H1 (cell line): ENCODE measurements around the gene RASAL2. TPM values are rescaled to one million over a fixed set of nuclear protein-coding genes. Genes with fewer than 3 reads are reported as not detected.

ENCODE experiments used
- CTCF ChIA-PET: fragments of 300-600 bp; sonication (Branson Sonifier 250); formaldehyde crosslinking; loops from one replicate; lab custom pipeline; 2021; ENCODE audit not compliant: partially characterized antibody; lab: Charles Lee
- POLR2A ChIA-PET: fragments of 300-600 bp; sonication (Branson Sonifier 250); formaldehyde crosslinking; loops from one replicate; lab custom pipeline; 2021; ENCODE audit warnings: inconsistent platforms; ENCODE audit not compliant: partially characterized antibody; lab: Charles Lee
- DNase-seq, 2 experiments: peaks; one replicate each; pipeline versions ENCODE4 v3.0.0 to v3.0.0-alpha.2; 2010 to 2022; ENCODE audit warnings: low spot score in 2 of 2, low read depth in 1 of 2, mixed read lengths in 1 of 2
- FAIRE-seq: peaks from 2 replicates; lab custom pipeline; 2011; peaks lifted over from hg19 to GRCh38; lab: Jason Lieb, UNC
- H2AFZ ChIP-seq: 2 replicates; pipeline ENCODE4 v1.8.1; 2012; ENCODE audit warnings: low read length, inconsistent platforms
- H2AK5ac ChIP-seq: 2 replicates; pipeline ENCODE4 v1.6.1; 2013; ENCODE audit warnings: low read depth, low read length
- H2BK120ac ChIP-seq: replicated peaks from 2 replicates; pipeline ENCODE3; 2013; ENCODE audit warnings: low read depth, low read length, inconsistent platforms
- H2BK12ac ChIP-seq: 2 replicates; pipeline ENCODE4 v1.6.1; 2013; ENCODE audit warnings: low read depth, low read length
- H2BK15ac ChIP-seq: 2 replicates; pipeline ENCODE4 v1.6.1; 2013; ENCODE audit warnings: low read length
- H2BK20ac ChIP-seq: 2 replicates; pipeline ENCODE4 v1.6.1; 2013; ENCODE audit warnings: low read length
- H2BK5ac ChIP-seq: 2 replicates; pipeline ENCODE4 v1.6.1; 2013; ENCODE audit warnings: low read depth, low read length
- H3K14ac ChIP-seq: 2 replicates; pipeline ENCODE4 v1.6.1; 2013; ENCODE audit warnings: inconsistent platforms; ENCODE audit not compliant: insufficient read length
- H3K18ac ChIP-seq: 2 replicates; pipeline ENCODE4 v1.6.1; 2013; ENCODE audit warnings: low read length; ENCODE audit errors: extremely low read depth
- H3K23ac ChIP-seq: 2 replicates; pipeline ENCODE4 v1.6.1; 2013; ENCODE audit warnings: inconsistent platforms; ENCODE audit not compliant: insufficient read length
- H3K23me2 ChIP-seq: 2 replicates; pipeline ENCODE4 v1.6.1; 2013; ENCODE audit warnings: low read depth, low read length
- H3K27ac ChIP-seq: 2 replicates; pipeline ENCODE4 v1.6.1; 2011; ENCODE audit warnings: low read depth, low read length, inconsistent platforms
- H3K27me3 ChIP-seq, 4 experiments: replicated peaks in 1 of 4; 1 replicate in 1 of 4; 2 replicates in 3 of 4; pipeline versions ENCODE4 v1.6.1 to v1.8.1; 2011 to 2013; ENCODE audit warnings: low read length in 3 of 4, mild to moderate bottlenecking in 3 of 4, inconsistent platforms in 2 of 4, mixed read lengths in 2 of 4, moderate library complexity in 1 of 4; ENCODE audit not compliant: control insufficient read depth in 3 of 4, insufficient read depth in 3 of 4; ENCODE audit errors: extremely low read depth in 1 of 4
- H3K36me3 ChIP-seq, 4 experiments: 2 replicates each; pipeline versions ENCODE4 v1.6.1 to v1.8.1; 2011 to 2013; ENCODE audit warnings: mild to moderate bottlenecking in 4 of 4, low read length in 3 of 4, moderate library complexity in 2 of 4, control low read depth in 1 of 4, inconsistent platforms in 1 of 4; ENCODE audit not compliant: insufficient read depth in 4 of 4, control insufficient read depth in 2 of 4
- H3K4ac ChIP-seq: replicated peaks from 2 replicates; pipeline ENCODE3; 2013; ENCODE audit warnings: low read length, low read depth, mixed read lengths, inconsistent platforms; ENCODE audit not compliant: insufficient read length
- H3K4me1 ChIP-seq, 4 experiments: replicated peaks in 1 of 4; 1 replicate in 1 of 4; 2 replicates in 3 of 4; pipeline versions ENCODE4 v1.6.1 to v1.8.1; 2011 to 2013; ENCODE audit warnings: low read length in 3 of 4, inconsistent platforms in 2 of 4, mixed read lengths in 1 of 4; ENCODE audit not compliant: insufficient read depth in 4 of 4, control insufficient read depth in 3 of 4
- H3K4me2 ChIP-seq, 2 experiments: 2 replicates each; pipeline versions ENCODE4 v1.6.1 to v1.8.1; 2011 to 2013; ENCODE audit warnings: low read depth in 2 of 2, low read length in 2 of 2, control low read depth in 1 of 2, inconsistent platforms in 1 of 2, mild to moderate bottlenecking in 1 of 2; ENCODE audit not compliant: insufficient read depth in 1 of 2
- H3K4me3 ChIP-seq, 4 experiments: fragments of 200-600, 300-600 bp in 1 of 4; sonication (generic), shearing (Covaris generic), sonication (Bioruptor Twin) in 1 of 4; 2 replicates each; pipeline versions ENCODE4 v1.5.1 to v1.8.1; 2011 to 2016; ENCODE audit warnings: low read length in 4 of 4, low read depth in 3 of 4, control low read depth in 2 of 4, inconsistent platforms in 2 of 4, mild to moderate bottlenecking in 2 of 4, mixed read lengths in 1 of 4, moderate library complexity in 1 of 4; ENCODE audit not compliant: insufficient read depth in 2 of 4; ENCODE audit errors: extremely low read depth in 1 of 4
- H3K56ac ChIP-seq: replicated peaks from 2 replicates; pipeline ENCODE3; 2013; ENCODE audit warnings: low read depth, mild to moderate bottlenecking, mixed read lengths, low read length, inconsistent platforms; ENCODE audit not compliant: insufficient read length
- H3K79me1 ChIP-seq: 2 replicates; pipeline ENCODE4 v1.6.1; 2013; ENCODE audit warnings: low read depth, low read length, control low read depth
- H3K79me2 ChIP-seq, 2 experiments: 2 replicates each; pipeline versions ENCODE4 v1.6.1 to v1.8.1; 2012 to 2013; ENCODE audit warnings: low read length in 2 of 2, mild to moderate bottlenecking in 2 of 2, inconsistent platforms in 1 of 2; ENCODE audit not compliant: insufficient read depth in 2 of 2, control insufficient read depth in 1 of 2
- H3K9ac ChIP-seq, 4 experiments: replicated peaks in 1 of 4; 1 replicate in 1 of 4; 2 replicates in 3 of 4; pipeline versions ENCODE4 v1.6.1 to v1.8.1; 2011 to 2013; ENCODE audit warnings: low read depth in 3 of 4, low read length in 3 of 4, control low read depth in 2 of 4, mild to moderate bottlenecking in 2 of 4, moderate library complexity in 2 of 4, inconsistent platforms in 1 of 4; ENCODE audit errors: extremely low read depth in 1 of 4
- H3K9me3 ChIP-seq, 2 experiments: 2 replicates each; pipeline versions ENCODE4 v1.6.1 to v1.8.1; 2012 to 2013; ENCODE audit warnings: mild to moderate bottlenecking in 2 of 2, moderate library complexity in 2 of 2, control low read depth in 1 of 2, inconsistent platforms in 1 of 2, low read depth in 1 of 2, low read length in 1 of 2, mixed read lengths in 1 of 2; ENCODE audit not compliant: insufficient read depth in 2 of 2
- H4K20me1 ChIP-seq, 2 experiments: replicated peaks in 1 of 2; 2 replicates each; pipeline versions ENCODE3 to v1.8.1; 2011 to 2013; ENCODE audit warnings: inconsistent platforms in 2 of 2, low read length in 2 of 2, mild to moderate bottlenecking in 1 of 2; ENCODE audit not compliant: insufficient read depth in 2 of 2, control insufficient read depth in 1 of 2
- H4K5ac ChIP-seq: 2 replicates; pipeline ENCODE4 v1.6.1; 2013; ENCODE audit warnings: low read length, low read depth, mixed read lengths, inconsistent platforms; ENCODE audit not compliant: insufficient read length
- H4K8ac ChIP-seq: 2 replicates; pipeline ENCODE4 v1.8.0; 2013; ENCODE audit warnings: mild to moderate bottlenecking, moderate library complexity, low read length, inconsistent platforms; ENCODE audit not compliant: insufficient read depth; ENCODE audit errors: extremely low read depth
- H4K91ac ChIP-seq: replicated peaks from 2 replicates; pipeline ENCODE3; 2013; ENCODE audit warnings: low read length, mixed read lengths, inconsistent platforms; ENCODE audit not compliant: insufficient read length
- CHD2 ChIP-seq: IDR thresholded peaks from 2 replicates; pipeline ENCODE4 v1.6.1; 2012; ENCODE audit warnings: low read length, improper control_type of control experiment
- WGBS, 2 experiments: shearing (Covaris generic) in 1 of 2; methylation state at CpG; one replicate each; pipeline versions ENCODE4 v1.1.6 to v1.1.7; 2013 to 2015; ENCODE audit warnings: low lambda C conversion rate in 2 of 2, mixed read lengths in 2 of 2, inconsistent platforms in 1 of 2, low coverage in 1 of 2, missing lambda C conversion rate in 1 of 2; ENCODE audit not compliant: insufficient replicate concordance in 2 of 2, insufficient coverage in 1 of 2, insufficient read length in 1 of 2; ENCODE audit errors: extremely low coverage in 1 of 2, missing lambda C conversion rate in 1 of 2; 5-methylcytosine and 5-hydroxymethylcytosine counted together
- polyA plus RNA-seq, 7 experiments: library from polyadenylated mRNA; depleted of rRNA in 3 of 7; stranded (reverse) in 5 of 7; unstranded in 2 of 7; fragments of >200 nt in 5 of 7; fragments of 200-250 nt in 2 of 7; gene quantifications; 1 replicate in 5 of 7; 2 replicates in 1 of 7; 4 replicates in 1 of 7; pipeline versions ENCODE4 v1.2.1 to v1.2.3, GENCODE V29; 2011 to 2013; ENCODE audit warnings: missing spikeins in 2 of 7, mixed read lengths in 2 of 7
- total RNA-seq: library from RNA; stranded (reverse); fragmentation: NEBNext Ultra II Directional; extraction: Animal tissue kit (Norgen Biotek cat#: 25700); gene quantifications from 2 replicates; pipeline ENCODE4 v1.2.1, GENCODE V29; 2021

RASAL2 gene
- total and polyA plus RNA-seq, 2 of the 8 experiments (the other 6 are each of a cell fraction or from before 2014, with no cell fraction given): 15.9 to 32.5 TPM

DNA sequence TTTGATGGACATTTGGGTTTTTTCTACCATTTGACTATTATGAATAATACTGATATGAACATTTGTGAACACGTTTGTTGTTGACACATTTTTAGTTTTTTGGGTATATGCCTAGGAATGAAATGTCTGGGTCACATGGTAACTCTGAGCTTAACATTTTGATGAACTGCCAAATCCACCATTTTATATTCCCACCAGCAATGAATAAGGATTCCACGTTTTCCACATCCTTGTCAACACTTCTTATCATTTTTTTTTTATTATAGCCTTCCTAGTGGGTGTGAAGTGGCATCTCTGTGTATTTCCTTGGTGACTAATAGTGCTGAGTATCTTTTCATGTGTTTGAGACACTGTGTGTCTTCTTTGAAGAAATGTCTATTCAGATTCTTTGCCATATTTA lies 67.6 kb downstream of the RASAL2 start:
- H2BK15ac ChIP-seq: no peak overlapping the region
- no peak overlapping the region for H2BK20ac ChIP-seq
- no peak overlapping the region for H2BK5ac ChIP-seq
- no peak overlapping the region for H3K23ac ChIP-seq
- H3K4me1 ChIP-seq: no peaks in the 10 kb centered on the region; a peak in 1 of 7 replicates
- H3K9ac ChIP-seq: no peak overlapping the region
- H2AFZ ChIP-seq: no peak overlapping the region
- H2BK12ac ChIP-seq: no peak overlapping the region
- no peaks in the 10 kb centered on the region for H3K27me3 ChIP-seq
- no peak overlapping the region for H4K91ac ChIP-seq
- H3K14ac ChIP-seq: no peak overlapping the region
- FAIRE-seq: no peak
- no peak overlapping the region for H3K56ac ChIP-seq
- no peak for TF ChIP-seq CHD2
- 89% methylated on average over 2 of the region's 2 CpGs; no CpG with 5 or more reads in 1 of the 2 experiments for WGBS, 2 experiments
- H2BK120ac ChIP-seq: no peak overlapping the region
- no peak overlapping the region for H3K18ac ChIP-seq
- no peak overlapping the region for H3K4me2 ChIP-seq
- peaks cover 0 to 53% of the 10 kb centered on the region in 2 experiments; a peak in 2 of 4 replicates for H3K79me2 ChIP-seq
- no peaks in the 10 kb centered on the region for H3K9me3 ChIP-seq
- H3K27ac ChIP-seq: no peak overlapping the region
- no peak for DNase-seq
- ChIA-PET POLR2A (interaction anchor here (0.6 kb wide), 2 partner anchors 107 to 140 kb away, joined by 3 to 5 read pairs; no protein-coding TSS in a partner anchor), CTCF (interaction anchor here (0.6 to 0.7 kb wide), 3 partner anchors 21 to 1112 kb away, joined by 3 read pairs; no protein-coding TSS in a partner anchor)
- no peaks in the 10 kb centered on the region for H3K23me2 ChIP-seq
- H3K4me3 ChIP-seq: no peak overlapping the region
- no peak overlapping the region for H2AK5ac ChIP-seq
- no peaks in the 10 kb centered on the region for H3K36me3 ChIP-seq
- peaks cover 3% of the 10 kb centered on the region; the same call in 1 of the 2 replicates for H3K79me1 ChIP-seq
- H4K5ac ChIP-seq: no peak overlapping the region
- peaks cover 0 to 2% of the 10 kb centered on the region in 2 experiments for H4K20me1 ChIP-seq
- no peak overlapping the region for H4K8ac ChIP-seq
- H3K4ac ChIP-seq: no peak overlapping the region
